ENCODE measurements around the gene SMIM44. TPM values are rescaled to one million over a fixed set of nuclear protein-coding genes. Genes with fewer than 3 reads are reported as not detected.

SMIM44 gene
- total and polyA plus RNA-seq, 3 experiments from 2014 or later = not detected

DNA sequence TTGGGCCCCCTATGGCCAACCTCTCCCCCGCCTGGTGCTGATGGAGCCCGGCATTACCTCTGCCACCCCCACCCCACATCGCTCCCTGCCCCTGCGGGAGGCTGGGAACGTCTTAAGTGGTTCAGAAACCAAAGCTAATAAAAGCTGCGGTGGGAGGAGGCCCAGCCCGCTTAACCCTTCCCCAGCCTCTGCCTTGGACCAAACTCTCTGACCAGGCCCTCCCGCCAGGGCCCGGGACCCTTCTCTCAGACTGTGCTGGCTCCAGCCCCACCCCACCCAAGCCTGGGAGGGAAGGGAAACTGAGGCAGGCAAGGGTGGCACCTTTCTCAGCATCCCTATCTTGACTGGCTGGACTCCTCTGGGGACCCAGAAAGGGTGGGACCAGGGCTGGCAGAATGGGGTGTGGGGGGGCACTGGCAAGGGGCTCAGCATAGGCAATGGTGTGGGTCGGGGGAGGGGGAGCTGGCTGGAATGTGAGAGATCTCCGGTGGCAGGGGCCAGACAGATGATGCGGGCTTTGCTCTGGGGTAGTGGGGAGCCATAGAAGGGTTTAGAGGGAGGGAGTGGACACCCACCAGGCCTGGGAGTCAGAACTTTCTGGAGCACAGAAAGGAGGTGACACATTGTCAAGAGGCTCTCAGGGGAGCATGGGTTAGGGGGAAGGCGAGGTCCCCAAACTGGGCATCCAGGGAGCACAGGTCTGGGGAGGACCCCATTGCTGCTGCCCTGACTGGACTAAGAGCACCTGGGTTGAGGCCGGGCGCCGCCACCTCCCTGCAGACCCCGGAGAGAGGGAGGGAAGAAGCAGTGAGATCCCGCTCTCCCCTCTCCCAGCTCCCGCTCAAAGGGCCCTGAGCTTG, 24.8 kb downstream of the SMIM44 start:
- Histone ChIP-seq H3K36me3 (ENCODE audit: insufficient read depth, low read length) (peaks cover 3% of the 10 kb centered on the region), H3K27me3 (ENCODE audit: insufficient read depth, low read length, poor library complexity, severe bottlenecking) (no peaks in the 10 kb centered on the region), H3K4me1 (ENCODE audit: insufficient read depth, low read length) (no peaks in the 10 kb centered on the region), H3K9me3 (ENCODE audit: low read length) (no peaks in the 10 kb centered on the region), H3K27ac (ENCODE audit: low read depth, low read length) (no peak overlapping the region), H3K4me3 (ENCODE audit: low read length) (no peak overlapping the region)
- H3K27ac Mint-ChIP-seq = no peak overlapping the region
- ChIA-PET POLR2A (interaction anchor here (0.6 kb wide), 1 partner anchor 17 kb away, joined by 7 read pairs; no protein-coding TSS in a partner anchor), CTCF (interaction anchor here (0.9 kb wide), 1 partner anchor 153 kb away, joined by 3 read pairs; no protein-coding TSS in a partner anchor)
- no peak for DNase-seq
- no peak overlapping the region for H3K4me3 Mint-ChIP-seq
- peaks cover 0 to 22% (median 2%) of the 10 kb centered on the region in 3 donors for H3K36me3 Mint-ChIP-seq
- peaks cover 0 to 3% (median 0%) of the 10 kb centered on the region in 3 donors for H3K4me1 Mint-ChIP-seq
- no peaks in the 10 kb centered on the region for H3K27me3 Mint-ChIP-seq
- no peaks in the 10 kb centered on the region for H3K9me3 Mint-ChIP-seq

DNA sequence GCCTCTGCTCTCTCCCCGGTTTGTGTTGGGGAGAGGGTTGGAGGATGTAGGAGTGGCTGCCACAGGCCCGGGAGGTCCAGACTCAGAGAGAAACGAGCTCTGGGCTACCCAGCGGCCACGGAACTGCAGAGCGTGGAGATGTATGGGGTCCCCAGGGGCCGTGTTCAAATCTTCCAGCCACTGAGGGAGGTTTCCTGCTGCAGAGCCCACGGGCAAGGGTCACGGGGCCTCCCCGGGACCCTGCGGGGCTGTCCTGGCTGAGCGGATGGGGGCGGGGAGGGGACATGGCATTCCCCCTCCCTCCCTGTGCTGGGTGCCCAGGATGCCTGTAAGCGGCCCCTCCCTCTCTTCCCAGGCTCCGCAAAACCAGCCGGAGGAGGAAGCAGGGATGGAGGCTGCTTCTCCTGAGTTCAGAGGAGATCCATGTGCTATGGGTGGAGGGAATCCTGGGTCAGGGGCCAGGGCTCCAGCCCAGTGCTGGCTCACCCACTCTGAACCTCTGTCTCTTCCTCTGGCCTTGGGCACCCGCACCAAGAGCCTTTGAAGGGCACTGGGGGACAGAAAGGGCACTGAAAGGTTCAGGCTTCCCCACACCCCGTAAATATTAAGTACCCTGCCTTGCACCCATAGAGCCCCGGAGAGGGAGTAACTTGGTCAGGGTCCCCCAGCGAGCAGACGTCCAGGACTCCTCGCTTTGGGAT, 25.6 kb downstream of the SMIM44 start:
- Mint-ChIP-seq H3K9me3 (no peaks in the 10 kb centered on the region), H3K4me3 (no peak overlapping the region), H3K27me3 (no peaks in the 10 kb centered on the region), H3K27ac (no peak overlapping the region), H3K36me3 (peaks cover 0 to 26% (median under 1%) of the 10 kb centered on the region in 3 donors), H3K4me1 (peaks cover 0 to 3% (median 0%) of the 10 kb centered on the region in 3 donors)
- peaks cover 3% of the 10 kb centered on the region for H3K36me3 ChIP-seq (ENCODE audit: insufficient read depth, low read length)
- no peak overlapping the region for H3K4me3 ChIP-seq (ENCODE audit: low read length)
- CTCF ChIA-PET = no interaction called here
- H3K9me3 ChIP-seq (ENCODE audit: low read length) = no peaks in the 10 kb centered on the region
- POLR2A ChIA-PET = no interaction called here
- DNase-seq = no peak
- no peaks in the 10 kb centered on the region for H3K4me1 ChIP-seq (ENCODE audit: insufficient read depth, low read length)
- no peaks in the 10 kb centered on the region for H3K27me3 ChIP-seq (ENCODE audit: insufficient read depth, low read length, poor library complexity, severe bottlenecking)
- H3K27ac ChIP-seq (ENCODE audit: low read depth, low read length) = no peak overlapping the region

DNA sequence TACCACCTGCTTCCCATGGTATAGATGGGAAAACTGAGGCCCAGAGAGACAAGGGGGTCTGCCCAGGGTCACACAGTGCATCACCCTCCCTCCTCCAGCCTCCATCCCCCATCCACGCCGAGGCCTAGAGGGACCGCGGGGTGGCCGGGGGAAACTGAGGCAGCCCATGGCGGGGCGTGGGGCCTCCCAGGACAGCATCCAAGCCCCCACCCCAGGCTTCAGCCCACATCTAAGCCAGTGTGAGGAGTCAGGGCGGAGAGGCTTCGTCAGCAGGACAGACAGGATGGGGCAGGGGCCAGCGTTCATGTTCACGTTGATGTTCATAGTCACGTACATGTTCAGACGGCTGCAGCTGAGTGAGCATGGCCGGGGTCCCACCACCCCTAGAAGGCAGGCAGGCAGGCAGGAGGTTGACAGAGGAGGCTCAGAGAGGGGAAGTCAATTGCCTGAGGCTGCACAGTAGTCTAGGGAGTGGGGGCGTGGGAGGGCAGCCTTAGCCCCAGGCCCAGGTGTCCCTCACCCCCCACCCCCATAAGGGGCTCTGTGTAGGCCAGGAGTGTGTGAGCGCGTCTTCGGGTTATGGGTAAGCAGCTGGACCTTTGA, 26.2 kb downstream of the SMIM44 start:
- ChIA-PET POLR2A (no interaction called here), CTCF (no interaction called here)
- Histone ChIP-seq H3K27ac (ENCODE audit: low read depth, low read length) (no peak overlapping the region), H3K4me1 (ENCODE audit: insufficient read depth, low read length) (no peaks in the 10 kb centered on the region), H3K4me3 (ENCODE audit: low read length) (no peak overlapping the region), H3K27me3 (ENCODE audit: insufficient read depth, low read length, poor library complexity, severe bottlenecking) (no peaks in the 10 kb centered on the region), H3K36me3 (ENCODE audit: insufficient read depth, low read length) (peaks cover 3% of the 10 kb centered on the region), H3K9me3 (ENCODE audit: low read length) (no peaks in the 10 kb centered on the region)
- H3K27me3 Mint-ChIP-seq = no peaks in the 10 kb centered on the region
- no peaks in the 10 kb centered on the region for H3K9me3 Mint-ChIP-seq
- H3K4me3 Mint-ChIP-seq = no peak overlapping the region
- peaks cover 0 to 3% (median 0%) of the 10 kb centered on the region in 3 donors for H3K4me1 Mint-ChIP-seq
- peak overlapping the region in 1 of 8 donors; percentile 66 for H3K27ac Mint-ChIP-seq
- no peak for DNase-seq
- peaks cover 0 to 30% (median 0%) of the 10 kb centered on the region in 3 donors for H3K36me3 Mint-ChIP-seq

DNA sequence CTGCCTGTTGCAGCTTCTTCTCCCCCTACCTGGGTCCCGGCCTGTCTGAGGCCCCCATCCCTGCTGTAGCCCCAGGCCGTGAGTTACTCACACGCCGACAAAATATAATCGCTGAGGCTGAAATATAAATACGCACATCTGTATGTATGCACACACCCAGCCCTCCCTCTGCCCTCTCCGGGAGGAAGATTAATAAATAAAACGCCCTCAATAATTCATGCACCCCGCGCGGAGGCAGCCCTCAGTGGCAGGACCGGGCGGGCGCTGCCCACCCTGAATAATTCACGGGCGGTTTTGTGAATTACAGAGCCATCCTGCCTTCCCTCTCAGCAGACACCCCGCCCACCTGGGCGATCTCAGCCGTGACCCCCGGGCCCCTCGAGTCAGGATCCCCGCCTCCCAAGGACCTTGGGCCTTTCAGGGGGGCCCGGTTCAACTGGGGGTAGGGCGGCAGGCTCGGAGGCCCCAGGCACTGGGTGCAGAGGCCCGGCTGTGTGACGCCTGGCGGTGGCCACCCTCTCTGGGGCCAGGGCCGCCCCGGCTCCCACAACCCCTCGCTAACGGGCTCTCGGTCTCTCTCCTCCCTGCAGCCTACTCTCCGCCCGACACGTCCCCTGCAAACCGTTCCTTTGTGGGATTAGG, 27.2 kb downstream of the SMIM44 start:
- Histone ChIP-seq H3K27me3 (ENCODE audit: insufficient read depth, low read length, poor library complexity, severe bottlenecking) (no peaks in the 10 kb centered on the region), H3K4me3 (ENCODE audit: low read length) (no peak overlapping the region), H3K4me1 (ENCODE audit: insufficient read depth, low read length) (no peaks in the 10 kb centered on the region), H3K36me3 (ENCODE audit: insufficient read depth, low read length) (peaks cover 3% of the 10 kb centered on the region), H3K27ac (ENCODE audit: low read depth, low read length) (no peak overlapping the region), H3K9me3 (ENCODE audit: low read length) (no peaks in the 10 kb centered on the region)
- CTCF ChIA-PET = no interaction called here
- Mint-ChIP-seq H3K4me1 (peaks cover 0 to 3% (median 0%) of the 10 kb centered on the region in 3 donors), H3K4me3 (no peak overlapping the region), H3K9me3 (no peaks in the 10 kb centered on the region), H3K27ac (no peak overlapping the region), H3K36me3 (peaks cover under 1 to 33% (median under 1%) of the 10 kb centered on the region in 3 donors), H3K27me3 (no peaks in the 10 kb centered on the region)
- POLR2A ChIA-PET = no interaction called here
- no peak for DNase-seq

DNA sequence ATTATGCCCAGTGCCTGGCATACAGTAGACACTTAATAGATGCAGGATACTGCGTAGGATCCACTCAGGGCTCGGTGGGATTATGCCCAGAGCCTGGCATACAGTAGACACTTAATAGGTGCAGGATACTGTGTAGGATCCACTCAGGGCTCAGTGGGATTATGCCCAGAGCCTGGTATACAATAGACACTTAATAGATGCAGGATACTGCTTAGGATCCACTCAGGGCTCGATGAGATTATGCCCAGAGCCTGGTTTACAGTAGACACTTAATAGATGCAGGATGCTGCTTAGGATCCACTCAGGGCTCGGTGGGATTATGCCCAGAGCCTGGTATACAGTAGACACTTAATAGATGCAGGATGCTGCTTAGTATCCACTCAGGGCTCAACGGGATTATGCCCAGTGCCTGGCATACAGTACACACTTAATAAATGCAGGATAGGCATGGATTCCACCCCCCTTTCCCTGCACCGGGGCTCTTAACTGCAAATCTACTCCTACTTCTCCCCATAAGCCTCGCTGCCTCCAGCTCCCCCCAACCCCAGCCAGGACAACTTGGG, 27.8 kb downstream of the SMIM44 start:
- ChIA-PET POLR2A (no interaction called here), CTCF (no interaction called here)
- Mint-ChIP-seq H3K4me1 (peaks cover 0 to 3% (median 0%) of the 10 kb centered on the region in 3 donors), H3K9me3 (no peaks in the 10 kb centered on the region), H3K4me3 (no peak overlapping the region), H3K27me3 (no peaks in the 10 kb centered on the region), H3K27ac (peak overlapping the region in 1 of 8 donors; percentile 50), H3K36me3 (peaks cover 3 to 39% (median 3%) of the 10 kb centered on the region in 3 donors)
- Histone ChIP-seq H3K36me3 (ENCODE audit: insufficient read depth, low read length) (peaks cover 9% of the 10 kb centered on the region), H3K27ac (ENCODE audit: low read depth, low read length) (no peak overlapping the region), H3K9me3 (ENCODE audit: low read length) (no peaks in the 10 kb centered on the region), H3K27me3 (ENCODE audit: insufficient read depth, low read length, poor library complexity, severe bottlenecking) (no peaks in the 10 kb centered on the region), H3K4me3 (ENCODE audit: low read length) (no peak overlapping the region), H3K4me1 (ENCODE audit: insufficient read depth, low read length) (no peaks in the 10 kb centered on the region)
- DNase-seq = no peak

DNA sequence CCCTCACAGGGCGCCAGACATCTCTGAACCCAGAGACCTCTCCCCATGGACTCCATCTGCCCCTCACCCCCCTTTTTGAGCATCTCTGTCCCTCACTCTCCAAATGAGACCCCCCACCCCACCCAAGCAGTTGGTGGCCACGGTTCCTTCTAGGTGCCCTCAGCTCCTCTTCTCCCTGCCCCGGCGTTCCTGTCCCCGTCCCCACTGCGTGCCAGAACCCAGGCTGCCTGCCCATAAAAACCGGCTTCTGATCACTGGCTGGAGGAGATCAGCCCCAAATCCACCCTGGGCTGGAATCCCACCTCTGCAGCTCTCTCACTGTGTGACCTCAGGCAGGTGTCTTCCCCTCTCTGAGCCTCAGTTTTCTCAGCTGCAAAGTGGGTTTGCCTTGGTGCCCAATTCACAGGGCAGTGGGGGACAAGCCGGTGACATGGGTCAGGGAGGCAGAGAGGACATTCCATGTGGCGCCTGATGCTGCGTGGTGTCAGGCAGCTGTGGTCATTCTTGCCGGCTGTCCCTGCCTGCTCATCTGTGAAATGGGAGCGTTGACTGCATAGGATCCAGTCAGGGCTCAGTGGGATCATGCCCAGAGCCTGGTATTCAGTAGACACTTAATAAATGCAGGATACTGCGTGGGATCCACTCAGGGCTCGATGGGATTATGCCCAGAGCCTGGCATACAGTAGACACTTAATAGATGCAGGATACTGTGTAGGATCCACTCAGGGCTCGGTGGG, 28.4 kb downstream of the SMIM44 start:
- H3K27me3 Mint-ChIP-seq = no peaks in the 10 kb centered on the region
- Histone ChIP-seq H3K9me3 (ENCODE audit: low read length) (no peaks in the 10 kb centered on the region), H3K4me1 (ENCODE audit: insufficient read depth, low read length) (no peaks in the 10 kb centered on the region), H3K27ac (ENCODE audit: low read depth, low read length) (no peak overlapping the region), H3K36me3 (ENCODE audit: insufficient read depth, low read length) (peaks cover 9% of the 10 kb centered on the region), H3K4me3 (ENCODE audit: low read length) (no peak overlapping the region), H3K27me3 (ENCODE audit: insufficient read depth, low read length, poor library complexity, severe bottlenecking) (no peaks in the 10 kb centered on the region)
- H3K4me3 Mint-ChIP-seq = no peak overlapping the region
- no peak overlapping the region for H3K27ac Mint-ChIP-seq
- POLR2A ChIA-PET = no interaction called here
- peaks cover 0 to 3% (median 0%) of the 10 kb centered on the region in 3 donors for H3K4me1 Mint-ChIP-seq
- CTCF ChIA-PET = no interaction called here
- H3K9me3 Mint-ChIP-seq = no peaks in the 10 kb centered on the region
- DNase-seq = no peak
- H3K36me3 Mint-ChIP-seq = peaks cover 3 to 39% (median 3%) of the 10 kb centered on the region in 3 donors

DNA sequence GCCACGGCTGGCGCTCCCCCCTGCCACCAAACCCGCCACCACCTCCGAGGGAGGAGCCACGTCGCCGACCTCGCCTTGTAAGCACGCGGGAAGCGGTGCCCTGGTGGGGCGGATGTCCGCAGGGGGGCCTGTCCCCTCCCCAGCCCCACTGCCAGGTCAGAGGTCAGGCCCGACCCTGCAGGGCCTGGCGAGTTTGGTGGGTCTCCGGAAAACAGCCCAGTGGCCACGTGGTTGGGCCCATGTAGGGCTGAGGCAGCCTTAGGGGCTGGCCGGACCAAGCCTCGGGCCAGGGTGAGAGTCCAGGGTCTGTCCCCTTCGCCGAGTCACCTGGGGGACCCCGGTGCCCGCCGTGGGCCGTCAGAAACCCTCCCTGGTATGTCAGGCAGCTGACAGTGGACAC, 29.4 kb downstream of the SMIM44 start:
- H3K36me3 ChIP-seq (ENCODE audit: insufficient read depth, low read length) = peaks cover 9% of the 10 kb centered on the region
- no peak overlapping the region for H3K27ac Mint-ChIP-seq
- H3K4me1 Mint-ChIP-seq = no peaks in the 10 kb centered on the region
- H3K4me3 Mint-ChIP-seq = no peak overlapping the region
- CTCF ChIA-PET = no interaction called here
- H3K9me3 ChIP-seq (ENCODE audit: low read length) = no peaks in the 10 kb centered on the region
- H3K36me3 Mint-ChIP-seq = peaks cover 3 to 41% (median 3%) of the 10 kb centered on the region in 3 donors
- no peaks in the 10 kb centered on the region for H3K27me3 Mint-ChIP-seq
- no peak for DNase-seq
- POLR2A ChIA-PET = no interaction called here
- H3K27ac ChIP-seq (ENCODE audit: low read depth, low read length) = no peak overlapping the region
- no peak overlapping the region for H3K4me3 ChIP-seq (ENCODE audit: low read length)
- H3K9me3 Mint-ChIP-seq = no peaks in the 10 kb centered on the region
- H3K4me1 ChIP-seq (ENCODE audit: insufficient read depth, low read length) = no peaks in the 10 kb centered on the region
- no peaks in the 10 kb centered on the region for H3K27me3 ChIP-seq (ENCODE audit: insufficient read depth, low read length, poor library complexity, severe bottlenecking)
